ENCODE results near the gene ZNF236. TPM values are rescaled to one million over a fixed set of nuclear protein-coding genes. Genes with fewer than 3 reads are reported as not detected.
"Not testable (repeated sequence)": the region's sequence is repeated elsewhere in the genome, so short reads cannot be mapped to it uniquely, and the experiment has no call there.

Gene ZNF236
- total RNA-seq, 1 donor from 2014 or later = 11.5 TPM

- Histone ChIP-seq H3K36me3 (peaks cover 4% of the 10 kb centered on the region), H3K4me1 (no peaks in the 10 kb centered on the region), H3K27me3 (no peaks in the 10 kb centered on the region), H3K4me3 (no peak overlapping the region), H3F3A (ENCODE audit: low read depth) (no peaks in the 10 kb centered on the region), H3K9me3 (ENCODE audit: low read depth) (no peaks in the 10 kb centered on the region), H2AFZ (replicated peaks) (no peak overlapping the region), H3K27ac (no peak overlapping the region), H4K20me1 (ENCODE audit: low read depth) (no peaks in the 10 kb centered on the region), H3K4me2 (no peak overlapping the region), H3K79me2 (ENCODE audit: low read depth) (no peaks in the 10 kb centered on the region), H3K9ac (no peak overlapping the region)
- Mint-ChIP-seq H3K36me3 (peaks cover 32% of the 10 kb centered on the region), H3K27me3 (ENCODE audit: insufficient read depth, low read depth) (peaks cover 2% of the 10 kb centered on the region), H3K27ac (no peak overlapping the region), H3K4me3 (no peak overlapping the region), H3K4me1 (no peaks in the 10 kb centered on the region), H3K9me3 (peaks cover 3% of the 10 kb centered on the region)
- DNase-seq (ENCODE audit: low spot score) = no peak
- TF ChIP-seq, protein P1, sequence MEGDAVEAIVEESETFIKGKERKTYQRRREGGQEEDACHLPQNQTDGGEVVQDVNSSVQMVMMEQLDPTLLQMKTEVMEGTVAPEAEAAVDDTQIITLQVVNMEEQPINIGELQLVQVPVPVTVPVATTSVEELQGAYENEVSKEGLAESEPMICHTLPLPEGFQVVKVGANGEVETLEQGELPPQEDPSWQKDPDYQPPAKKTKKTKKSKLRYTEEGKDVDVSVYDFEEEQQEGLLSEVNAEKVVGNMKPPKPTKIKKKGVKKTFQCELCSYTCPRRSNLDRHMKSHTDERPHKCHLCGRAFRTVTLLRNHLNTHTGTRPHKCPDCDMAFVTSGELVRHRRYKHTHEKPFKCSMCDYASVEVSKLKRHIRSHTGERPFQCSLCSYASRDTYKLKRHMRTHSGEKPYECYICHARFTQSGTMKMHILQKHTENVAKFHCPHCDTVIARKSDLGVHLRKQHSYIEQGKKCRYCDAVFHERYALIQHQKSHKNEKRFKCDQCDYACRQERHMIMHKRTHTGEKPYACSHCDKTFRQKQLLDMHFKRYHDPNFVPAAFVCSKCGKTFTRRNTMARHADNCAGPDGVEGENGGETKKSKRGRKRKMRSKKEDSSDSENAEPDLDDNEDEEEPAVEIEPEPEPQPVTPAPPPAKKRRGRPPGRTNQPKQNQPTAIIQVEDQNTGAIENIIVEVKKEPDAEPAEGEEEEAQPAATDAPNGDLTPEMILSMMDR (IDR thresholded peaks at IDR 0.05) = no peak
- TF ChIP-seq EZH2 (IDR thresholded peaks at IDR 0.05) (no peak), EZH2phosphoT487 (IDR thresholded peaks at IDR 0.05) (no peak)
These were observed 121.4 kb downstream of the ZNF236 start for GRCh38 chr18:76943542-76944339.

DNA sequence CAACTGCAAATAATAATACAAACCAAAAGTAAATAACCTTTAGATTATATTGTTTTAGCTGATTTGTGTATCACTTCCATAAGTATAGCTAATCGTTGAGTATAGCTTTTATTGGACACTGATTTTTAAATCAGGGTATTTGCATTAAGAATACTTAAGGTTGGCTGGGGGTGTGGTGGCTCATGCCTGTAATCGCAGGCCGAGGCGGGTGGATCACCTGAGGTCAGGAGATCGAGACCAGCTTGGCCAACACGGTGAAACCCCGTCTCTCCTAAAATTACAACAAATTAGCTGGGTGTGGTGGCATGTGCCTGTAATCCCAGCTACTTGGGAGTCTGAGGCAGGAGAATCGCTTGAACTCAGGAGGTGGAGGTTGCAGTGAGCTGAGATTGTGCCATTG, 122.0 kb downstream of the ZNF236 start:
- not testable (repeated sequence) for H3K4me1 Mint-ChIP-seq; DNase-seq (ENCODE audit: low spot score); H3K9ac ChIP-seq; H2AFZ ChIP-seq (replicated peaks); H3K4me1 ChIP-seq; H3K9me3 ChIP-seq (ENCODE audit: low read depth); H3K79me2 ChIP-seq (ENCODE audit: low read depth); H3K27me3 Mint-ChIP-seq (ENCODE audit: insufficient read depth, low read depth); H3K27ac ChIP-seq; H3K27me3 ChIP-seq; H3K4me3 ChIP-seq; H3F3A ChIP-seq (ENCODE audit: low read depth); H3K9me3 Mint-ChIP-seq; H4K20me1 ChIP-seq (ENCODE audit: low read depth); H3K4me3 Mint-ChIP-seq; H3K36me3 ChIP-seq; H3K27ac Mint-ChIP-seq; H3K4me2 ChIP-seq
- H3K36me3 Mint-ChIP-seq = peaks cover 36% of the 10 kb centered on the region

- Mint-ChIP-seq H3K27ac (peak overlapping the region; percentile 54), H3K4me3 (no peak overlapping the region), H3K36me3 (peaks cover 53% of the 10 kb centered on the region), H3K27me3 (ENCODE audit: insufficient read depth, low read depth) (no peaks in the 10 kb centered on the region), H3K9me3 (peaks cover 3% of the 10 kb centered on the region), H3K4me1 (peaks cover 6% of the 10 kb centered on the region)
- no peaks in the 10 kb centered on the region for H3K27me3 ChIP-seq
- no peak overlapping the region for H3K9ac ChIP-seq
- H3K27ac ChIP-seq = no peak overlapping the region
- H4K20me1 ChIP-seq (ENCODE audit: low read depth) = no peaks in the 10 kb centered on the region
- peaks cover 4% of the 10 kb centered on the region for H3K36me3 ChIP-seq
- no peaks in the 10 kb centered on the region for H3K9me3 ChIP-seq (ENCODE audit: low read depth)
- H3K4me2 ChIP-seq = no peak overlapping the region
- no peaks in the 10 kb centered on the region for H3F3A ChIP-seq (ENCODE audit: low read depth)
- no peak overlapping the region for H3K4me3 ChIP-seq
- no peak for TF ChIP-seq EZH2 (IDR thresholded peaks at IDR 0.05)
- TF ChIP-seq EZH2phosphoT487 (IDR thresholded peaks at IDR 0.05) = no peak
- TF ChIP-seq, protein P1 (IDR thresholded peaks at IDR 0.05) = no peak
- no peaks in the 10 kb centered on the region for H3K4me1 ChIP-seq
- H3K79me2 ChIP-seq (ENCODE audit: low read depth) = no peaks in the 10 kb centered on the region
- no peak overlapping the region for H2AFZ ChIP-seq (replicated peaks)
- DNase-seq (ENCODE audit: low spot score) = no peak
These were observed 126.0 kb downstream of the ZNF236 start for GRCh38 chr18:76948345-76948744.

Measured in neural progenitor cell (in vitro differentiated cells).